Caki2 (cell line): ENCODE results near the gene CWC27. TPM values are rescaled to one million over a fixed set of nuclear protein-coding genes. Genes with fewer than 3 reads are reported as not detected.

Experiments used
- DNase-seq: peaks from one replicate; pipeline ENCODE4 v3.0.0-alpha.2; 2015; ENCODE audit warnings: low read depth
- in situ Hi-C: cut with HindIII; loops from 2 replicates; pipeline ENCODE4 v1.10.0; 2016; ENCODE audit warnings: low sequenced_read_pairs, low pct_unique_long_range_greater_than_20kb, mixed read lengths
- total RNA-seq: library from RNA; depleted of rRNA; stranded (reverse); fragments of >200 nt; shearing (Covaris generic); gene quantifications from 2 replicates; pipeline ENCODE4 v1.2.3, GENCODE V29; 2014; ENCODE audit warnings: low replicate concordance; rRNA removed

Gene CWC27
- 15.5 and 22.4 TPM in 2 replicates for total RNA-seq

- peak; percentile 84 for DNase-seq
- in situ Hi-C loops, result no loop called here
Measured at GRCh38 chr5:64768358-64769312, at the start of gene CWC27, which contains the start of gene SREK1IP1. TSS of gene CWC27 (plus strand) at chr5:64768930. CDS start at chr5:64769147, 217 bp downstream. TSS of gene SREK1IP1 (minus strand) at chr5:64768691. CDS start at chr5:64768517, 174 bp downstream.

GRCh38 chr5:64722588-64722987, 46.1 kb upstream of the CWC27 start:
- no peak for DNase-seq
- in situ Hi-C loops, result no loop called here

- DNase-seq, result no peak
- in situ Hi-C loops, result no loop called here
Measured at GRCh38 chr5:64727150-64727549, 41.6 kb upstream of the CWC27 start.

- in situ Hi-C loops, result no loop called here
Measured at GRCh38 chr5:64742411-64742810, 26.3 kb upstream of the CWC27 start.

GRCh38 chr5:64742821-64743220, 25.9 kb upstream of the CWC27 start:
- DNase-seq, result no peak
- in situ Hi-C loops, result no loop called here

More at GRCh38 chr5:64742411-64742810, 26.3 kb upstream of the CWC27 start:
- DNase-seq, result no peak

- in situ Hi-C loops, result no loop called here
Measured at GRCh38 chr5:64744914-64745313, 23.8 kb upstream of the CWC27 start.

GRCh38 chr5:64746446-64746845, 22.3 kb upstream of the CWC27 start:
- in situ Hi-C loops, result no loop called here
- DNase-seq, result no peak

More at GRCh38 chr5:64744914-64745313, 23.8 kb upstream of the CWC27 start:
- DNase-seq, result no peak

GRCh38 chr5:64749385-64749784, 19.3 kb upstream of the CWC27 start:
- in situ Hi-C loops, result no loop called here
- DNase-seq, result no peak

- no peak for DNase-seq
- in situ Hi-C loops, result no loop called here
Measured at GRCh38 chr5:64754066-64754465, 14.7 kb upstream of the CWC27 start.

GRCh38 chr5:64758901-64759300, 9.8 kb upstream of the CWC27 start:
- in situ Hi-C loops, result no loop called here
- DNase-seq, result no peak

GRCh38 chr5:64759960-64760660, 8.6 kb upstream of the CWC27 start:
- in situ Hi-C loops, result no loop called here

GRCh38 chr5:64763948-64764503, 4.7 kb upstream of the CWC27 start:
- no peak for DNase-seq
- in situ Hi-C loops, result no loop called here

More at GRCh38 chr5:64759960-64760660, 8.6 kb upstream of the CWC27 start:
- no peak for DNase-seq

GRCh38 chr5:64765804-64766504, 2.8 kb upstream of the CWC27 start:
- in situ Hi-C loops, result no loop called here
- DNase-seq, result no peak

- no peak for DNase-seq
- in situ Hi-C loops, result no loop called here
Measured at GRCh38 chr5:64766941-64767340, 1.8 kb upstream of the CWC27 start.

GRCh38 chr5:64767959-64768357, 772 bp upstream of the CWC27 start:
- DNase-seq, result no peak
- in situ Hi-C loops, result no loop called here

- no peak for DNase-seq
- in situ Hi-C loops, result no loop called here
Measured at GRCh38 chr5:64769855-64770254, 1.1 kb downstream of the CWC27 start.

GRCh38 chr5:64771736-64772135, 3.0 kb downstream of the CWC27 start:
- DNase-seq, result no peak
- in situ Hi-C loops, result no loop called here

- DNase-seq, result no peak
- in situ Hi-C loops, result no loop called here
Measured at GRCh38 chr5:64773533-64773932, 4.8 kb downstream of the CWC27 start.
